Activated T-cell treated with anti-CD3 and anti-CD28 coated beads, Interleukin-2, amount 50 U/mL, for 1 hour (primary cell): ENCODE results near the gene ADH5.
A peak's percentile ranks its signal among the peaks of the same experiment; 100 is the strongest.
"Not testable (repeated sequence)": the region's sequence is repeated elsewhere in the genome, so short reads cannot be mapped to it uniquely, and the experiment has no call there.

Experiments used
- DNase-seq: peaks from one replicate; pipeline ENCODE4 v3.0.0-alpha.2; 2020

ADH5 gene

GRCh38 chr4:99088481-99089365 is at the start of gene ADH5:
TSS of gene ADH5 (minus strand) at chr4:99088788. CDS start at chr4:99088700, 88 bp downstream.
- DNase-seq, result peak; percentile 88

GRCh38 chr4:99136329-99136728 is 47.7 kb upstream of the ADH5 start:
- no peak for DNase-seq

- no peak for DNase-seq
These were observed 47.1 kb upstream of the ADH5 start for GRCh38 chr4:99135541-99136162.

- no peak for DNase-seq
These were observed 46.0 kb upstream of the ADH5 start for GRCh38 chr4:99134586-99134985.

GRCh38 chr4:99131378-99131777 is 42.8 kb upstream of the ADH5 start:
- DNase-seq, result no peak

GRCh38 chr4:99126376-99126775 is 37.8 kb upstream of the ADH5 start:
- no peak for DNase-seq

- DNase-seq, result no peak
These were observed 32.4 kb upstream of the ADH5 start for GRCh38 chr4:99121008-99121407.

GRCh38 chr4:99120501-99120900 is 31.9 kb upstream of the ADH5 start:
- no peak for DNase-seq

- no peak for DNase-seq
These were observed 29.5 kb upstream of the ADH5 start for GRCh38 chr4:99117876-99118693.

GRCh38 chr4:99117122-99117841 is 28.7 kb upstream of the ADH5 start:
- not testable (repeated sequence) for DNase-seq

GRCh38 chr4:99109286-99109685 is 20.7 kb upstream of the ADH5 start:
- not testable (repeated sequence) for DNase-seq

GRCh38 chr4:99104153-99104552 is 15.6 kb upstream of the ADH5 start:
- DNase-seq, result no peak

- no peak for DNase-seq
These were observed 14.6 kb upstream of the ADH5 start for GRCh38 chr4:99103166-99103565.

- no peak for DNase-seq
These were observed 14.0 kb upstream of the ADH5 start for GRCh38 chr4:99102634-99103033.

- DNase-seq, result no peak
These were observed 12.3 kb upstream of the ADH5 start for GRCh38 chr4:99100876-99101275.

GRCh38 chr4:99099814-99100213 is 11.2 kb upstream of the ADH5 start:
- not testable (repeated sequence) for DNase-seq

- no peak for DNase-seq
These were observed 10.7 kb upstream of the ADH5 start for GRCh38 chr4:99099311-99099710.

- DNase-seq, result not testable (repeated sequence)
These were observed 3.3 kb upstream of the ADH5 start for GRCh38 chr4:99091841-99092240.

GRCh38 chr4:99091216-99091575 is 2.6 kb upstream of the ADH5 start:
- DNase-seq, result no peak

GRCh38 chr4:99090481-99091215 is 2.1 kb upstream of the ADH5 start:
- no peak for DNase-seq

GRCh38 chr4:99088023-99088449 is 552 bp downstream of the ADH5 start:
- DNase-seq, result no peak

GRCh38 chr4:99084595-99084994 is 4.0 kb downstream of the ADH5 start:
- no peak for DNase-seq
